GM23248 (cell line): ENCODE measurements around the gene RASSF3.

Experiments used
- EZH2 ChIP-seq: fragments of 200-600 bp; sonication (generic); IDR thresholded peaks from 2 replicates; pipeline ENCODE4 v1.6.1; 2018; ENCODE audit warnings: antibody characterized with exemption, mild to moderate bottlenecking; ENCODE audit not compliant: insufficient read depth, poor library complexity, severe bottlenecking
- EZH2phosphoT487 ChIP-seq: fragments of 200-600 bp; sonication (generic); IDR thresholded peaks from 2 replicates; pipeline ENCODE4 v1.6.1; 2018; ENCODE audit warnings: antibody characterized with exemption, moderate library complexity, mild to moderate bottlenecking, low read depth; ENCODE audit not compliant: insufficient read depth

DNA sequence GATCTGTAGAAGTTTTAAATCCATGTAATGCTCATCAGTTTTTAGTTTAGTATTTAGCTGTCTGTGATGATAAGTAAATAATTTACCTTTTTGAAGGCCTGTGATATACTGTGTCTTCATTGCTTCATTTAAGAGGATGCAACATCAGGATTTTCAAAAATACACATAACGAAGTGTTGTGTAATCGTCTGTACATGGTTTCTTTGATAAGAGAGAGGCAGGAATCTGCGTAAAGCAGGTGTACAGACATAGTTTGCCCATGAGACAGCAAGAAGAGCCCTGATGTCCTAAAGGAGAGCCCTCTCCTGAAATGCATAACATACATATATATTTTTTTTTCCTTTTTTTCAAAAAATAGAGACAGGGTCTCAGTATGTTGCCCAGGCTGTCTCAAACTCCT, 44.8 kb downstream of the RASSF3 start:
- TF ChIP-seq EZH2phosphoT487 (no peak), EZH2 (no peak)
